PC-3 (cell line): ENCODE data around the gene ID2.

Source experiments
- CTCF ChIP-seq: fragments of 300-600 bp; sonication (generic); conservative IDR thresholded peaks from 2 replicates; pipeline ENCODE4 v1.5.1; 2017; ENCODE audit warnings: antibody characterized with exemption, low read depth, mild to moderate bottlenecking, low read length
- EZH2 ChIP-seq: fragments of 300-600 bp; sonication (generic); IDR thresholded peaks from one replicate; pipeline ENCODE4 v1.6.1; 2017; ENCODE audit warnings: antibody characterized with exemption, mild to moderate bottlenecking, low read length; ENCODE audit not compliant: unreplicated experiment
- EZH2phosphoT487 ChIP-seq: fragments of 300-600 bp; sonication (generic); IDR thresholded peaks from 2 replicates; pipeline ENCODE4 v1.6.1; 2018; ENCODE audit warnings: mild to moderate bottlenecking, antibody characterized with exemption, low read length, borderline replicate concordance

GRCh38 chr2:8647462-8647857, 34.4 kb upstream of the ID2 start:
- TF ChIP-seq CTCF: no peak
- no peak for TF ChIP-seq EZH2
- TF ChIP-seq EZH2phosphoT487: no peak
